Loucy (cell line): Measurements from ENCODE around the gene SIPA1L3.

ENCODE experiments used
- H2AFZ ChIP-seq: fragments of 200-600 bp; sonication (generic); 2 replicates; pipeline ENCODE4 v1.6.0; 2016; ENCODE audit warnings: antibody characterized with exemption, mild to moderate bottlenecking, low read length, moderate library complexity
- H3F3A ChIP-seq: fragments of 200-600 bp; 2 replicates; pipeline ENCODE4 v1.6.0; 2016; ENCODE audit warnings: antibody characterized with exemption, low read depth, mild to moderate bottlenecking
- H3K27me3 ChIP-seq: fragments of 200-600 bp; sonication (generic); 2 replicates; pipeline ENCODE4 v1.6.1; 2014; ENCODE audit warnings: low read length, mild to moderate bottlenecking; ENCODE audit not compliant: insufficient read depth, poor library complexity, severe bottlenecking
- H3K36me3 ChIP-seq: fragments of 200-600 bp; sonication (generic); 2 replicates; pipeline ENCODE4 v1.6.1; 2016; ENCODE audit warnings: low read length; ENCODE audit not compliant: insufficient read depth
- H3K4me1 ChIP-seq: fragments of 200-600 bp; sonication (generic); 2 replicates; pipeline ENCODE4 v1.5.1; 2014; ENCODE audit warnings: low read length, mild to moderate bottlenecking; ENCODE audit not compliant: insufficient read depth, poor library complexity, severe bottlenecking
- H3K4me2 ChIP-seq: fragments of 200-600 bp; sonication (generic); 2 replicates; pipeline ENCODE4 v1.6.0; 2014; ENCODE audit warnings: antibody characterized with exemption, low read length, low read depth, mild to moderate bottlenecking; ENCODE audit not compliant: poor library complexity, severe bottlenecking
- H3K4me3 ChIP-seq: fragments of 200-600 bp; sonication (generic); 2 replicates; pipeline ENCODE4 v1.5.1; 2014; ENCODE audit warnings: low read length, mild to moderate bottlenecking, mixed read lengths; ENCODE audit not compliant: poor library complexity, severe bottlenecking
- H3K79me2 ChIP-seq: fragments of 200-600 bp; sonication (generic); 2 replicates; pipeline ENCODE4 v1.6.1; 2014; ENCODE audit warnings: low read length; ENCODE audit not compliant: insufficient read depth
- H3K9ac ChIP-seq: fragments of 200-600 bp; sonication (generic); 2 replicates; pipeline ENCODE4 v1.6.0; 2014; ENCODE audit warnings: mild to moderate bottlenecking, low read depth, low read length, moderate library complexity; ENCODE audit not compliant: poor library complexity, severe bottlenecking
- H3K9me2 ChIP-seq: fragments of 200-600 bp; sonication (generic); replicated peaks from 2 replicates; pipeline ENCODE4 v1.6.1; 2016; ENCODE audit warnings: low read depth, low read length, mixed read lengths
- H3K9me3 ChIP-seq: fragments of 200-600 bp; sonication (generic); 2 replicates; pipeline ENCODE4 v1.6.1; 2014; ENCODE audit warnings: mild to moderate bottlenecking, antibody characterized with exemption, low read length, low read depth; ENCODE audit not compliant: insufficient read depth
- H4K20me1 ChIP-seq: fragments of 200-600 bp; sonication (generic); 2 replicates; pipeline ENCODE4 v1.6.0; 2014; ENCODE audit warnings: antibody characterized with exemption, low read length, mild to moderate bottlenecking; ENCODE audit not compliant: insufficient read depth, poor library complexity, severe bottlenecking
- CTCF ChIP-seq: fragments of 200-600 bp; sonication (generic); conservative IDR thresholded peaks from 2 replicates; pipeline ENCODE4 v1.5.1; 2014; ENCODE audit warnings: mild to moderate bottlenecking, antibody characterized with exemption, low read length
- EZH2phosphoT487 ChIP-seq: fragments of 200-600 bp; IDR thresholded peaks from 2 replicates; pipeline ENCODE4 v1.6.1; 2018; ENCODE audit warnings: antibody characterized with exemption, mild to moderate bottlenecking, moderate library complexity, borderline replicate concordance

Gene SIPA1L3

DNA sequence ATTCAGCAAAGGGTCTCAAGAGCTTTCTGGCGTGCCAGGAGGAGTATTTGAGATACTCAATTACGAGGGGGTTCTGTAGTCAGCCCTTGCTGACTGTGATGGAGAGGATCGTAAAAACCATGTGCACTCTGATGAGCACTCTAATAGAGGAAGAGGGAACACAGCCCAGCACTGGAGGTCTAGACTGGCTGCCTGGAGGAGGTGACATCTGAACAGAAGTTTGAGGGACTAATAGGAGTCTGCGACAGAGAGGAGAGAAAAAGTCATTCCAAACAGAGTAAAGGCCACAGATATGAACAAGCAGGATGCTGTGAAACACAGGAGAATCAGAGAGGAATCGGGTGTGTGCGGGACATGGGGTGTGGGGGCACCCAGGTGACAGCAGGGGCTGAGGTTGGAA lies 237.7 kb downstream of the SIPA1L3 start:
- Histone ChIP-seq H3K9ac (no peak overlapping the region), H2AFZ (no peak overlapping the region)

DNA sequence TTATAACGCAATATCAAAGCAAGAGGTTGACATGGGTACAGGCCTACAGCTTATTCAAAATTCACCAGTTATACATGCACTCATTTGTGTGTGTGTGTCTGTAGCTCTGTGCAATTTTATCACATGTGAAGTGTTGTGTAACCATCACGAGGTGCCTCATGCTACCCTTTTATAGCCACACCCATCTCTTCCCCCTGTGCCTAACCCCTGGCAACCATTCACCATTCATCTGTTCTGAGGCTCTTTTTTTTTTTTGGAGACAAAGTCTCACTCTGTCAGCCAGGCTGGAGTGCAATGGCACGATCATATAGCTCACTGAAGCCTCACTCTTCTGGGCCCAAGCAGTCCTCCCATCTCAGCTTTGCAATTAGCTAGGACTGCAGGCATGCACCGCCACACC lies 238.6 kb downstream of the SIPA1L3 start:
- Histone ChIP-seq H4K20me1 (no peaks in the 10 kb centered on the region), H3K4me2 (no peak overlapping the region), H3F3A (no peaks in the 10 kb centered on the region), H3K9me2 (no peaks in the 10 kb centered on the region), H3K9me3 (no peaks in the 10 kb centered on the region), H3K4me1 (no peaks in the 10 kb centered on the region), H3K9ac (no peak overlapping the region), H3K36me3 (no peaks in the 10 kb centered on the region), H3K4me3 (no peak overlapping the region), H3K27me3 (no peaks in the 10 kb centered on the region), H3K79me2 (no peaks in the 10 kb centered on the region), H2AFZ (no peak overlapping the region)
- TF ChIP-seq CTCF = no peak
- TF ChIP-seq EZH2phosphoT487 = no peak

More for the DNA sequence above, 237.7 kb downstream of the SIPA1L3 start:
- H3K9me3 ChIP-seq = no peaks in the 10 kb centered on the region
- no peaks in the 10 kb centered on the region for H3K27me3 ChIP-seq
- TF ChIP-seq EZH2phosphoT487 (no peak), CTCF (no peak)
- no peaks in the 10 kb centered on the region for H3K4me1 ChIP-seq
- H4K20me1 ChIP-seq = no peaks in the 10 kb centered on the region
- no peaks in the 10 kb centered on the region for H3K79me2 ChIP-seq
- no peaks in the 10 kb centered on the region for H3F3A ChIP-seq
- H3K36me3 ChIP-seq = no peaks in the 10 kb centered on the region
- no peak overlapping the region for H3K4me2 ChIP-seq
- H3K9me2 ChIP-seq = no peaks in the 10 kb centered on the region
- no peak overlapping the region for H3K4me3 ChIP-seq

GRCh38 chr19:38148337-38148736 lies 241.3 kb downstream of the SIPA1L3 start:
- Histone ChIP-seq H3K9me2 (no peaks in the 10 kb centered on the region), H4K20me1 (no peaks in the 10 kb centered on the region), H3K79me2 (no peaks in the 10 kb centered on the region), H3K36me3 (peaks cover 11% of the 10 kb centered on the region; the same call in 1 of the 2 replicates), H3K4me3 (no peak overlapping the region), H3K9me3 (no peaks in the 10 kb centered on the region), H3F3A (no peaks in the 10 kb centered on the region), H3K4me1 (no peaks in the 10 kb centered on the region), H3K27me3 (no peaks in the 10 kb centered on the region), H2AFZ (no peak overlapping the region), H3K9ac (no peak overlapping the region), H3K4me2 (no peak overlapping the region)
- TF ChIP-seq EZH2phosphoT487 = no peak
- no peak for TF ChIP-seq CTCF
